ENCODE data around the gene ITGAD. TPM values are rescaled to one million over a fixed set of nuclear protein-coding genes. Genes with fewer than 3 reads are reported as not detected.

The ITGAD gene
- total RNA-seq, 1 experiment from 2014 or later, result 0.06 TPM

- no peak for DNase-seq (ENCODE audit: low read depth)
Observed at GRCh38 chr16:31365131-31365865, 27.8 kb upstream of the ITGAD start.

- DNase-seq (ENCODE audit: low read depth), result no peak
Observed at GRCh38 chr16:31367853-31368252, 25.3 kb upstream of the ITGAD start.

GRCh38 chr16:31371008-31371407 lies 22.1 kb upstream of the ITGAD start:
- no peak for DNase-seq (ENCODE audit: low read depth)

- DNase-seq (ENCODE audit: low read depth), result no peak
Observed at GRCh38 chr16:31371619-31372484, 21.3 kb upstream of the ITGAD start.

GRCh38 chr16:31373235-31373634 lies 19.9 kb upstream of the ITGAD start:
- no peak for DNase-seq (ENCODE audit: low read depth)

- no peak for DNase-seq (ENCODE audit: low read depth)
Observed at GRCh38 chr16:31375231-31375630, 17.9 kb upstream of the ITGAD start.

- no peak for DNase-seq (ENCODE audit: low read depth)
Observed at GRCh38 chr16:31376705-31377104, 16.4 kb upstream of the ITGAD start.

GRCh38 chr16:31377210-31377903 lies 15.8 kb upstream of the ITGAD start:
- DNase-seq (ENCODE audit: low read depth), result no peak

GRCh38 chr16:31380201-31380600 lies 12.9 kb upstream of the ITGAD start:
- no peak for DNase-seq (ENCODE audit: low read depth)

- DNase-seq (ENCODE audit: low read depth), result peak; percentile 71
Observed at GRCh38 chr16:31382485-31383161, 10.5 kb upstream of the ITGAD start.

- no peak for DNase-seq (ENCODE audit: low read depth)
Observed at GRCh38 chr16:31385680-31386079, 7.5 kb upstream of the ITGAD start.

GRCh38 chr16:31386157-31386984 lies 6.8 kb upstream of the ITGAD start:
- DNase-seq (ENCODE audit: low read depth), result peak; percentile 74

GRCh38 chr16:31388535-31388934 lies 4.6 kb upstream of the ITGAD start:
- DNase-seq (ENCODE audit: low read depth), result no peak

- no peak for DNase-seq (ENCODE audit: low read depth)
Observed at GRCh38 chr16:31390504-31391041, 2.6 kb upstream of the ITGAD start.

- DNase-seq (ENCODE audit: low read depth), result no peak
Observed at GRCh38 chr16:31395647-31396046, 2.5 kb downstream of the ITGAD start.

- DNase-seq (ENCODE audit: low read depth), result no peak
Observed at GRCh38 chr16:31397096-31397660, 4.0 kb downstream of the ITGAD start.

- DNase-seq (ENCODE audit: low read depth), result no peak
Observed at GRCh38 chr16:31397701-31398100, 4.6 kb downstream of the ITGAD start.

- DNase-seq (ENCODE audit: low read depth), result no peak
Observed at GRCh38 chr16:31400191-31400590, 7.1 kb downstream of the ITGAD start.

GRCh38 chr16:31401436-31401835 lies 8.3 kb downstream of the ITGAD start:
- DNase-seq (ENCODE audit: low read depth), result no peak

GRCh38 chr16:31402687-31403086 lies 9.6 kb downstream of the ITGAD start:
- DNase-seq (ENCODE audit: low read depth), result peak; percentile 35

Measured in Daoy (cell line).